Measurements from ENCODE around the gene TRIM25.

- TF ChIP-seq CTCF (IDR thresholded peaks at IDR 0.05), result no peak
- no peak for TF ChIP-seq POLR2A (IDR thresholded peaks at IDR 0.05)
- TF ChIP-seq EP300 (IDR thresholded peaks at IDR 0.05), result no peak
These were observed 28.6 kb downstream of the TRIM25 start for GRCh38 chr17:56885312-56885657.

All from ovary (tissue), 3 donors.